GM12801 (cell line): ENCODE results near the gene RAMP3.

Source experiments
- TF ChIP-seq, protein P1 (sequence below): IDR thresholded peaks from one replicate; pipeline ENCODE4 v1.5.1; 2011; ENCODE audit warnings: control low read depth; ENCODE audit not compliant: insufficient read length; ENCODE audit errors: extremely low read depth

RAMP3 gene

GRCh38 chr7:45225311-45225947 lies 67.8 kb downstream of the RAMP3 start:
- TF ChIP-seq, protein P1, sequence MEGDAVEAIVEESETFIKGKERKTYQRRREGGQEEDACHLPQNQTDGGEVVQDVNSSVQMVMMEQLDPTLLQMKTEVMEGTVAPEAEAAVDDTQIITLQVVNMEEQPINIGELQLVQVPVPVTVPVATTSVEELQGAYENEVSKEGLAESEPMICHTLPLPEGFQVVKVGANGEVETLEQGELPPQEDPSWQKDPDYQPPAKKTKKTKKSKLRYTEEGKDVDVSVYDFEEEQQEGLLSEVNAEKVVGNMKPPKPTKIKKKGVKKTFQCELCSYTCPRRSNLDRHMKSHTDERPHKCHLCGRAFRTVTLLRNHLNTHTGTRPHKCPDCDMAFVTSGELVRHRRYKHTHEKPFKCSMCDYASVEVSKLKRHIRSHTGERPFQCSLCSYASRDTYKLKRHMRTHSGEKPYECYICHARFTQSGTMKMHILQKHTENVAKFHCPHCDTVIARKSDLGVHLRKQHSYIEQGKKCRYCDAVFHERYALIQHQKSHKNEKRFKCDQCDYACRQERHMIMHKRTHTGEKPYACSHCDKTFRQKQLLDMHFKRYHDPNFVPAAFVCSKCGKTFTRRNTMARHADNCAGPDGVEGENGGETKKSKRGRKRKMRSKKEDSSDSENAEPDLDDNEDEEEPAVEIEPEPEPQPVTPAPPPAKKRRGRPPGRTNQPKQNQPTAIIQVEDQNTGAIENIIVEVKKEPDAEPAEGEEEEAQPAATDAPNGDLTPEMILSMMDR, result no peak

DNA sequence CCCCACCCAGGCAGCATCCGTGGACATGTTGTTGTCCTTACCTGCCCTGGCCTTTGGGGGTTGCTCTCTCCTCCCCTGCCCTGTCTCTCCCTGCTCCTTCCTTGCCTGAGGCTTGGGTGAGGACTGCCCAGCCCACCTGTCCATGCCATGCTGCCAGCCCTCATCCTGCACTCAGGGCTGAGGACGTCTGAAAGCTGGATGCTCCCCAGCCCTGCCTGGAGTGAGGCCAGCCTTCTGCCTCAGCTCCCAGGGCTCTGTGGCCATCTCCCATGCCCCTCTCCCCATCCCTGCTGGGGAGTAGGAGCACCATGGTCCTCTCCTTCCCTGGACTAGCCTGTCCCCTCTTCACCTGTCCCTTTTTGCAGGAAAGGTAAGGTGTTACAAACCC lies 68.4 kb downstream of the RAMP3 start:
- TF ChIP-seq, protein P1, result no peak

- TF ChIP-seq, protein P1, result no peak
Observed at GRCh38 chr7:45229156-45229920, 71.7 kb downstream of the RAMP3 start.

DNA sequence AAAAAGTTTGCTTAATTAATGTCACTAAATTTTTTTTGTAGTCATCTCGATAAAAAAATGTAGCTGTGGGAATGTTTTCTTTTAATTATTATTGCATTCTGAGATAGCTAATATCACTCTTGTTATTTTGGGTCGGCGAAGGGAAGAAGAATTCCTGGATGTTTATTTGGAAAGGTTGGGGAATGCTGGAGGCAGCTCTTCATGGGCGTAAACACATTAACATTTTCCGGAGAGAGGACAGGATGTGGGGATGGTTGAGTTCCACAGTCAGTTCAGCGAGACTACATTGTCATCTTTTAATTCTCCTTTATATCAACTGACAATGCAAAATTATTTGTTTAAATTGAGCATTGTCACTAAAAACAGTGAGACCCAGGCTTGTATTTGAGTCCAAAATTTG lies 72.5 kb downstream of the RAMP3 start:
- TF ChIP-seq, protein P1, result no peak

DNA sequence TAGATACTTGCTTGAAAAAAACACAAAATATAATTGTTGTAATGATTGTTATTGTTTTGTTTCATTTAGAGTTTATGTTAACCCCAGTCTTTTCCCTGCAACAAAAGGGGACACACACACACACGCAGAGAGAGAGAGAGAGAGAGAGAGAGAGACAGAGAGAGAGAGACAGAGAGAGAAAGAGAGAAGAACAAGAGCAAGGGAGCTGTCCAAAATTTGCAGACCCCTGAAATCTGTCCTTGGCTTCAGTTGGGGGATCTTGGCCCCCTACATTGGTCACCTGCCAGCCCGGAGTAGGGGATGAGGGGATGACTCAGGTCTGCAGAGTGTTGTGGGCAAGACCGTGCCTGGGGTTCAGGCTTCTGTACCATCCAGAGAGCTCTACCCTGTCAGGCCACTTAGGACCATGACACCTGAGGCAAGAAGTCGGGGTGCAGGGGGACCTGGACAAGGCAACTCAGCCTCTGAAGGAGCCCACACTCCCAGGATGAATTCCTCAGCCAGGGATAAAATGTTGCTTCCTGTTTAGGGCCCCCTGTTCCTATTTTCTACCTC lies 73.1 kb downstream of the RAMP3 start:
- TF ChIP-seq, protein P1, result no peak

DNA sequence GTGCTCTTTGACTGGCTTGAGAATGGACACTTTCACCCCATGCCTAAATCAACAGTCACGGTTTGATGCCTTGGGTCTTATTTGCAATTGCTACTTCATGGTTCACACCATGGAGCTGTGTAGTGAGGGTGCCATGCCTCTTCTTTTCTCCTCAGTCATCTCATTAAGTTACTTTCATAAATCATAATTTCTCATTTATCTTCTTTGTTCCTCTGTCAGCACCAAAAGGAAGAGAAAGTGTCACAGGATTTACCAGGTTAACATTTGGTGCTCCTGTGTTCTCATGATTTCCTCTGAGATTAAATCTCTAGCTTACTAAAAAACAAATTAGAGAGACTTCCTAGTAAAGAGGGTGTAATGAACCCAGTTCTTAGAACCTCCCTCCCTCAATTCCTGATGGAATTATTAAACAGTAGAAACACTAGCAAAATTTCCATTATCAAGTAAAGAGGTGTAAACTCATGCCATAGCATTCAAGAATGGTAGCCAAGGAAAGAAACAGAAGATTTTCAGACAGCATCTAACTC lies 75.7 kb downstream of the RAMP3 start:
- TF ChIP-seq, protein P1, result no peak
